Gastrocnemius medialis (tissue), 4 donors: Measurements from ENCODE around the gene ARHGAP11B.
"Not testable (repeated sequence)": the region's sequence is repeated elsewhere in the genome, so short reads cannot be mapped to it uniquely, and the experiment has no call there.

ENCODE experiments used
- POLR2A ChIP-seq, 2 donors: fragments of 450-650 bp; IDR thresholded peaks; one replicate each; pipeline ENCODE4 v1.6.1; 2017; ENCODE audit warnings: antibody characterized with exemption in 2 of 2, mild to moderate bottlenecking in 2 of 2, moderate library complexity in 2 of 2
- TF ChIP-seq, protein P1 (sequence below), 5 experiments: fragments of 450-650 bp in 3 of 5; fragments of 200-600 bp in 2 of 5; sonication (generic) in 2 of 5; IDR thresholded peaks in 4 of 5; conservative IDR thresholded peaks in 1 of 5; 1 replicate in 4 of 5; 2 replicates in 1 of 5; pipeline ENCODE4 v1.5.1; 2016 to 2019; ENCODE audit warnings: antibody characterized with exemption in 5 of 5, mild to moderate bottlenecking in 3 of 5, moderate library complexity in 3 of 5

DNA sequence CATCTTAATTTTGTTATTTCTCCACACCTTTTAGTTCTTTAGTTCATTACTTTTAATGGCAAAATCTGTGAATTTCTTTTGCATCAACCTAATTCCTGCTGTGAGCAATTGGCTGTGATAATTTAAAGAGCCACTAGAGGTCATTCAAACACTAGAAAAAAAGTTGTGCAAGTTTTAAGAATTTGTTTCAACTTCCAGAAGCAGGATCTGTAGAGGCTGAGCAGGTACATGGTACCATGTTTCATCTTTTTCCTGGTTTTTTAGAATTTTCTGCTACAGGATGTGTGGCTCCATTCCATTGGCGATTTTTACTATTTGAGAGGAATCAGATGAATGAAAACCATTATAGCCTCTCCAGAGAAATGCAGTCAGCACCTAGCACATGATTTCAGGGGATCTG lies 35.2 kb downstream of the ARHGAP11B start:
- TF ChIP-seq POLR2A (IDR thresholded peaks at IDR 0.05): not testable (repeated sequence)
- TF ChIP-seq, protein P1, sequence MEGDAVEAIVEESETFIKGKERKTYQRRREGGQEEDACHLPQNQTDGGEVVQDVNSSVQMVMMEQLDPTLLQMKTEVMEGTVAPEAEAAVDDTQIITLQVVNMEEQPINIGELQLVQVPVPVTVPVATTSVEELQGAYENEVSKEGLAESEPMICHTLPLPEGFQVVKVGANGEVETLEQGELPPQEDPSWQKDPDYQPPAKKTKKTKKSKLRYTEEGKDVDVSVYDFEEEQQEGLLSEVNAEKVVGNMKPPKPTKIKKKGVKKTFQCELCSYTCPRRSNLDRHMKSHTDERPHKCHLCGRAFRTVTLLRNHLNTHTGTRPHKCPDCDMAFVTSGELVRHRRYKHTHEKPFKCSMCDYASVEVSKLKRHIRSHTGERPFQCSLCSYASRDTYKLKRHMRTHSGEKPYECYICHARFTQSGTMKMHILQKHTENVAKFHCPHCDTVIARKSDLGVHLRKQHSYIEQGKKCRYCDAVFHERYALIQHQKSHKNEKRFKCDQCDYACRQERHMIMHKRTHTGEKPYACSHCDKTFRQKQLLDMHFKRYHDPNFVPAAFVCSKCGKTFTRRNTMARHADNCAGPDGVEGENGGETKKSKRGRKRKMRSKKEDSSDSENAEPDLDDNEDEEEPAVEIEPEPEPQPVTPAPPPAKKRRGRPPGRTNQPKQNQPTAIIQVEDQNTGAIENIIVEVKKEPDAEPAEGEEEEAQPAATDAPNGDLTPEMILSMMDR (IDR thresholded peaks at IDR 0.05 in 4 of 5, conservative IDR thresholded peaks at IDR 0.05 in 1 of 5): peak in 4 of 5 experiments; percentile 18 to 50 (median 40)
